ENCODE results near the gene ADM. TPM values are rescaled to one million over a fixed set of nuclear protein-coding genes. Genes with fewer than 3 reads are reported as not detected.
A peak's percentile ranks its signal among the peaks of the same experiment; 100 is the strongest.

Gene ADM
- total and polyA plus RNA-seq, 2 donors from 2014 or later = 14.4 to 80.9 TPM

DNA sequence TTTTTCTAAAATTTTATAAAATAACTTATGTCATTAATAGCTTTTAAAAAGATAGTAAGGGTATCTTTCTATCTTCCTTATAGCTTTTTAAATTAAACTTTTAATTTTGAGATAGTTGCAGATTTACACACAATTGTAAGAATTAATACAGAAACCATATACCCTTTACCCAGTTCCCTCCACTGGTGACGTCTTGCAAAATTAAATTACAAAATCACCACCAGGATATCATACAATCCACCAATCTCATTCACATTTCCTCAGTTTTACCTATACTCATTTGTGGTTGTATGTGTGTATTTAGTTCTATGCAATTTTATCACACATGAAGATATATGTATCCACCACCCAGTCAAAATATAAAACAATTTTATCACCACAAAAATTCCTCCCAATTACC, 20.9 kb upstream of the ADM start:
- no peaks in the 10 kb centered on the region for H3K27me3 ChIP-seq (ENCODE audit: control insufficient read depth, insufficient read depth, low read length)
- FAIRE-seq = peak; percentile 37
- no peaks in the 10 kb centered on the region for H3K9me3 ChIP-seq (ENCODE audit: control insufficient read depth in 2 of 3, insufficient read depth in 1 of 3, low read length in 3 of 3)
- DNase-seq = no peak
- no peaks in the 10 kb centered on the region for H3K4me1 ChIP-seq (ENCODE audit: control insufficient read depth in 2 of 3, insufficient read depth in 2 of 3, low read depth in 1 of 3, low read length in 3 of 3)
- intact Hi-C loops (cut with DNase I) = no loop called here
- TF ChIP-seq, protein P1, sequence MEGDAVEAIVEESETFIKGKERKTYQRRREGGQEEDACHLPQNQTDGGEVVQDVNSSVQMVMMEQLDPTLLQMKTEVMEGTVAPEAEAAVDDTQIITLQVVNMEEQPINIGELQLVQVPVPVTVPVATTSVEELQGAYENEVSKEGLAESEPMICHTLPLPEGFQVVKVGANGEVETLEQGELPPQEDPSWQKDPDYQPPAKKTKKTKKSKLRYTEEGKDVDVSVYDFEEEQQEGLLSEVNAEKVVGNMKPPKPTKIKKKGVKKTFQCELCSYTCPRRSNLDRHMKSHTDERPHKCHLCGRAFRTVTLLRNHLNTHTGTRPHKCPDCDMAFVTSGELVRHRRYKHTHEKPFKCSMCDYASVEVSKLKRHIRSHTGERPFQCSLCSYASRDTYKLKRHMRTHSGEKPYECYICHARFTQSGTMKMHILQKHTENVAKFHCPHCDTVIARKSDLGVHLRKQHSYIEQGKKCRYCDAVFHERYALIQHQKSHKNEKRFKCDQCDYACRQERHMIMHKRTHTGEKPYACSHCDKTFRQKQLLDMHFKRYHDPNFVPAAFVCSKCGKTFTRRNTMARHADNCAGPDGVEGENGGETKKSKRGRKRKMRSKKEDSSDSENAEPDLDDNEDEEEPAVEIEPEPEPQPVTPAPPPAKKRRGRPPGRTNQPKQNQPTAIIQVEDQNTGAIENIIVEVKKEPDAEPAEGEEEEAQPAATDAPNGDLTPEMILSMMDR (IDR thresholded peaks at IDR 0.05; ENCODE audit: borderline replicate concordance, extremely low read depth, insufficient read depth) = no peak
- H3K4me3 ChIP-seq (ENCODE audit: low read length in 3 of 3) = no peak overlapping the region
- no peak overlapping the region for H3K9ac ChIP-seq (ENCODE audit: low read length in 3 of 3)
- no peaks in the 10 kb centered on the region for H3K36me3 ChIP-seq (ENCODE audit: control insufficient read depth in 2 of 3, insufficient read depth in 3 of 3, low read length in 3 of 3)
- no peak overlapping the region for H3K27ac ChIP-seq (ENCODE audit: low read depth in 2 of 2, low read length in 2 of 2)

DNA sequence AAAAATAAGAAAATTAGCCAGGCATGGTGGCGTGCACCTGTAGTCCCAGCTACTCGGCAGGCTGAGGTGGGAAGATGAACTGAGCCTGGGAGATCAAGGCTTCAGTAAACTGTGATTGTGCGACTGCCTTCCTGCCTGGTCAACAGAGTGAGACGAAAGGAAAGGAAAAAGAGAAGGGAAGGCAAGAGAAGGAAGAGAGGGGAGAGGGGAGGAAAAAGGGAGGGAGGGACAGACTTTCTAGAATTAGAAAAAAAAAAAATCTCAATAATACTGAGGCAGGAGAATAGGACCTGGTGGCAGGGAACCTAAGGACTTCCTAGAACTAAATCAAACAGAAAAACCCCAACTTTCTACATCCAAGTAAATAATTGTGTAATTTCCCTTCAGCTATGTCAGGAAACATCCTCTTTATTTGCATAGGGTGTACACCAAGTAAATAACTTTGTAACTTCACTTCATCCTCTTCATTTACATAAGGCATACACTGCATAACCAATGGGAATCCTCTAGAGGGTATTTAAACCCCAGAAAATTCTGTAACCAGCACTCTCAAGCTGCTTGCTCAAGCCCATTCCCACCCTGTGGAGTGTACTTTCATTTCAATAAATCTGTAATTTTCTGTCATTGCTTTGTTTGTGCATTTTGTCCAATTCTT, 19.6 kb upstream of the ADM start:
- Histone ChIP-seq H3K9ac (ENCODE audit: low read length in 3 of 3) (no peak overlapping the region), H3K9me3 (ENCODE audit: control insufficient read depth in 2 of 3, insufficient read depth in 1 of 3, low read length in 3 of 3) (no peaks in the 10 kb centered on the region), H3K4me1 (ENCODE audit: control insufficient read depth in 2 of 3, insufficient read depth in 2 of 3, low read depth in 1 of 3, low read length in 3 of 3) (peaks cover 0 to 2% (median 0%) of the 10 kb centered on the region in 3 donors), H3K27ac (ENCODE audit: low read depth in 2 of 2, low read length in 2 of 2) (no peak overlapping the region), H3K27me3 (ENCODE audit: control insufficient read depth, insufficient read depth, low read length) (no peaks in the 10 kb centered on the region), H3K4me3 (ENCODE audit: low read length in 3 of 3) (no peak overlapping the region), H3K36me3 (ENCODE audit: control insufficient read depth in 2 of 3, insufficient read depth in 3 of 3, low read length in 3 of 3) (no peaks in the 10 kb centered on the region)
- FAIRE-seq = no peak
- TF ChIP-seq, protein P1 (IDR thresholded peaks at IDR 0.05; ENCODE audit: borderline replicate concordance, extremely low read depth, insufficient read depth) = no peak
- intact Hi-C loops (cut with DNase I) = no loop called here
- DNase-seq = no peak

DNA sequence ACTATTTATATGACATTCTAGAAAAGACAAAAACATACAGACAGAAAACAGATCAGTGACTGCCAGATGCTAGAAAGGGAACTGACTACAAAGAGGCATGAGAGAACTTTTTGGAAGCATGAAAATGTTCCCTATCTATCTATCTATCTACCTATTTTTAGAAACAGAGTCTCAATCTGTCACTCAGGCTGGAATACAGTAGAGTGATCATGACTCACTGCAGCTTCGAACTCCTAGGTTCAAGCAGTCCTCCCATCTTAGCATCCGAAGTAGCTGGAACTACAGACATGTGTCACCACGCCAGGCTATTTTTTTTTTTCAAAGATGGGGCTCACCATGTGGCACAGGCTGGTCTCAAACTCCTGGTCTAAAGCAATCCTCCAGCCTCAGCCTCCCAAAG, 17.7 kb upstream of the ADM start:
- peaks cover 0 to 9% (median 7%) of the 10 kb centered on the region in 3 donors for H3K4me1 ChIP-seq (ENCODE audit: control insufficient read depth in 2 of 3, insufficient read depth in 2 of 3, low read depth in 1 of 3, low read length in 3 of 3)
- TF ChIP-seq, protein P1 (IDR thresholded peaks at IDR 0.05; ENCODE audit: borderline replicate concordance, extremely low read depth, insufficient read depth) = no peak
- FAIRE-seq (no peak), DNase-seq (no peak)
- H3K27ac ChIP-seq (ENCODE audit: low read depth in 2 of 2, low read length in 2 of 2) = no peak overlapping the region
- H3K36me3 ChIP-seq (ENCODE audit: control insufficient read depth in 2 of 3, insufficient read depth in 3 of 3, low read length in 3 of 3) = no peaks in the 10 kb centered on the region
- no peaks in the 10 kb centered on the region for H3K9me3 ChIP-seq (ENCODE audit: control insufficient read depth in 2 of 3, insufficient read depth in 1 of 3, low read length in 3 of 3)
- no peaks in the 10 kb centered on the region for H3K27me3 ChIP-seq (ENCODE audit: control insufficient read depth, insufficient read depth, low read length)
- H3K4me3 ChIP-seq (ENCODE audit: low read length in 3 of 3) = no peak overlapping the region
- H3K9ac ChIP-seq (ENCODE audit: low read length in 3 of 3) = no peak overlapping the region
- intact Hi-C loops (cut with DNase I) = no loop called here

All from kidney (tissue), 14 donors.